Coronary artery (tissue), 2 donors: ENCODE results near the gene ALDOB.

Source experiments
- DNase-seq: peaks from one replicate; pipeline ENCODE4 v3.0.0-alpha.2; 2017; ENCODE audit warnings: low spot score
- H3K27ac ChIP-seq, 2 donors: fragments of 200-600 bp; sonication (generic); one replicate each; pipeline ENCODE4 v1.5.1; 2016 to 2019
- H3K4me3 ChIP-seq: fragments of 200-600 bp; sonication (generic); 2 replicates; pipeline ENCODE4 v1.5.1; 2016; ENCODE audit warnings: mild to moderate bottlenecking, moderate library complexity
- TF ChIP-seq, protein P1 (sequence below): fragments of 200-600 bp; sonication (generic); IDR thresholded peaks from one replicate; pipeline ENCODE4 v1.5.1; 2019; ENCODE audit warnings: antibody characterized with exemption

ALDOB gene

GRCh38 chr9:101435601-101436079, at the start of gene ALDOB:
Gene ALDOB (minus strand): TSS chr9:101435774. CDS start chr9:101430887, 4,887 bp downstream.
- Histone ChIP-seq H3K27ac (no peak within 1 kb of the TSS), H3K4me3 (no peak within 1 kb of the TSS)
- TF ChIP-seq, protein P1, sequence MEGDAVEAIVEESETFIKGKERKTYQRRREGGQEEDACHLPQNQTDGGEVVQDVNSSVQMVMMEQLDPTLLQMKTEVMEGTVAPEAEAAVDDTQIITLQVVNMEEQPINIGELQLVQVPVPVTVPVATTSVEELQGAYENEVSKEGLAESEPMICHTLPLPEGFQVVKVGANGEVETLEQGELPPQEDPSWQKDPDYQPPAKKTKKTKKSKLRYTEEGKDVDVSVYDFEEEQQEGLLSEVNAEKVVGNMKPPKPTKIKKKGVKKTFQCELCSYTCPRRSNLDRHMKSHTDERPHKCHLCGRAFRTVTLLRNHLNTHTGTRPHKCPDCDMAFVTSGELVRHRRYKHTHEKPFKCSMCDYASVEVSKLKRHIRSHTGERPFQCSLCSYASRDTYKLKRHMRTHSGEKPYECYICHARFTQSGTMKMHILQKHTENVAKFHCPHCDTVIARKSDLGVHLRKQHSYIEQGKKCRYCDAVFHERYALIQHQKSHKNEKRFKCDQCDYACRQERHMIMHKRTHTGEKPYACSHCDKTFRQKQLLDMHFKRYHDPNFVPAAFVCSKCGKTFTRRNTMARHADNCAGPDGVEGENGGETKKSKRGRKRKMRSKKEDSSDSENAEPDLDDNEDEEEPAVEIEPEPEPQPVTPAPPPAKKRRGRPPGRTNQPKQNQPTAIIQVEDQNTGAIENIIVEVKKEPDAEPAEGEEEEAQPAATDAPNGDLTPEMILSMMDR, result no peak
- DNase-seq, result no peak

GRCh38 chr9:101484046-101484445, 48.5 kb upstream of the ALDOB start:
- TF ChIP-seq, protein P1, result no peak
- DNase-seq, result no peak
- no peak overlapping the region for H3K4me3 ChIP-seq
- H3K27ac ChIP-seq, result no peak overlapping the region

DNA sequence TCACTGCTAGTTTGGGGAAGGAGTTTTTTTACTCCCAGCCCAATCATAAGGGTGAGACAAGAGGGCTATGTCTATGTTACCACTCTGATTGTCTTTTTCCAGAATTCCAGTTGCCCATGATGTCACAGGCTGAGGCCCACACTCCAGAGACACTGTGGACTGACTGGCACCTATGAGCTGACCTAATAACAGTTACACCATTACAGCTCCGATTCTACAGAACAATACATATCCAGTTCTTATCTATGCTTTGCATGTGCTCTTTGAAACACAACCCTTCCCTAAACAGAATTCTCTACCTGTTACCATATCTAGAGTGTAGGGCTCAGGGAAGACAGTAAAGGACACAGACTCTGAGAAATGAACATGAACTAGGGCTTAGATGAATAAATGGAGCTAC, 45.7 kb upstream of the ALDOB start:
- Histone ChIP-seq H3K27ac (no peak overlapping the region), H3K4me3 (no peak overlapping the region)
- TF ChIP-seq, protein P1, result no peak
- no peak for DNase-seq

DNA sequence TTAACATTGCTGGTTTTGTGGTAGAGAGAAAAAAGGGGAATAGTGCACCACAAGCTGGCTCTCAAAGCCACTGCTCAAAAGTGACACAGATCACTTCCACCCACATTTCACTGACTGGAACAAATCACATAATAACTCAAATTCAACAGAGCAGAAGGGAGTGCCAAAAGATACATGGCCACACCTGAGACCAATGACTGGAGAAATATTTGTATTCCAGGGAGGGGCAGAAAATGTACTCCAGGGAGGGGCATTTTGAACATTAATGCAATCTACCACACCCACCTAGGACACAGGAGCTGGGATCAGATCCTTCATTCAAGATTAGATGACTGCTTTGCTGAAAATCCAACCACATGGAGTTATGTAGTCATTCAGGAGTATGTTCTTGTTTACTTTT, 44.8 kb upstream of the ALDOB start:
- TF ChIP-seq, protein P1, result no peak
- H3K27ac ChIP-seq, result no peak overlapping the region
- DNase-seq, result no peak
- H3K4me3 ChIP-seq, result no peak overlapping the region

DNA sequence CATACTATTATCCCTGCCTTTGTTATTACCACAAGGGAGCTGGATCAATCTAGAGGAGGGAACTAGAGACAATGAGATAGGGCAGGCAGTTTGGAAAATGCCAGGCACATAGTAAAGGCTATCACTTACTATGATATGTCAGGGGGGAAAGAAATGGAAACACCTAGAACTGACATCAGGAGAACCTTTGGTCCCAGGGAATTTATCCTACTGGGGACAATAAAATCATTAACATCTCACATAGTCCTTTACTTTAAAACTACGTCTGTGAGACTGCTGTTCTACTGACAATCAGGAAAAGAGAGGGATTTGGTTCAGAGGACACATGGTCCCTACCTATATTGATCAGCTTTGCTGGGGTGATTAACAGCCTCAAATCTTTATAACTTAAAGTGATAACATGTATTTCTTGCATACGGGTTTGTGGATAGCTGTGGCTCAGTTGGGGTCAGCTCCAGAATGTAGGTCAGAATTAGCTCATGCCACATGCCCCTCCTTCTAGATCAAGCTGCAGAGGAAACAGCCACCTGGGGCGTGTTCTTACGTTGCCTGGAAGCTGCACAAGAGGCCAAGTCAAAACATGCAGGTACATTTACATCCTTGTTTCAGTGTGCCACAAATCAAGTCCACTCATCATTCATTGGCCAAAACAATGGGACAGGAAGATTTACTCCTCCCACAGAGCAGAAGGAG, 43.9 kb upstream of the ALDOB start:
- no peak for DNase-seq
- Histone ChIP-seq H3K4me3 (no peak overlapping the region), H3K27ac (no peak overlapping the region)
- TF ChIP-seq, protein P1, result no peak

DNA sequence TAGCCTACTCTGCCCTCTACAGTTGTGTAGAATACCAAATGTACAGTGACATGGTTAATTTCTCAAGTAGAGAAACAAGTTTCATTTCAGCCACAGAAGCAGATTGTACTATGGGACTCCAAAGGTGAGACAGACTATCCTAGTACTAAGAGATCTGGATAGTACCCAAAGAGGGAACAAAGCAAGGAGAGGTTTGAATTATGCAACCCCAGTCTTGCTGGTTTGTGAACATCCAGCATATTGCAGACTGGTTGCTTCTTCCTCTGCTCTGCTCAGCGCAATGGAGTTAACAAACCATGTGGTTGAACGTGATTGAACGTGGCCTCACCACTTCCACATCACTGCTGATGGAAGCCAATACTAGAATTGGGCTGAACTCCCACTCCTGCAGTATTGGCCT, 43.3 kb upstream of the ALDOB start:
- TF ChIP-seq, protein P1, result no peak
- no peak overlapping the region for H3K27ac ChIP-seq
- no peak for DNase-seq
- no peak overlapping the region for H3K4me3 ChIP-seq

- H3K4me3 ChIP-seq, result no peak overlapping the region
- no peak overlapping the region for H3K27ac ChIP-seq
- TF ChIP-seq, protein P1, result no peak
- DNase-seq, result no peak
Observed at GRCh38 chr9:101478444-101478843, 42.9 kb upstream of the ALDOB start.
